HepG2 (cell line): ENCODE measurements around the gene NKRF. TPM values are rescaled to one million over a fixed set of nuclear protein-coding genes. Genes with fewer than 3 reads are reported as not detected.

Experiments used
- AHDC1 ChIP-seq: sonication (generic); formaldehyde crosslinking; IDR thresholded peaks from 2 replicates; pipeline ENCODE4 v1.5.1; 2020; ENCODE audit warnings: mild to moderate bottlenecking, missing genetic modification reagents, borderline replicate concordance
- CBX2 ChIP-seq, 2 experiments: fragments of 200-600 bp in 1 of 2; sonication (generic); formaldehyde crosslinking in 1 of 2; IDR thresholded peaks; 2 replicates each; pipeline versions ENCODE4 v1.7.0 to v1.8.1; 2018 to 2022; ENCODE audit warnings: low read depth in 2 of 2, low read length in 1 of 2, mild to moderate bottlenecking in 1 of 2, missing genetic modification reagents in 1 of 2
- CREB1 ChIP-seq, 2 experiments: fragments of 450-650 bp in 1 of 2; IDR thresholded peaks; 2 replicates each; pipeline ENCODE4 v1.6.1; 2016 to 2017; ENCODE audit warnings: control low read depth in 1 of 2, mild to moderate bottlenecking in 1 of 2, missing compliant biosample characterization in 1 of 2, missing genetic modification characterization in 1 of 2
- DR1 ChIP-seq: sonication (generic); formaldehyde crosslinking; IDR thresholded peaks from 2 replicates; pipeline ENCODE4 v1.8.0; 2021; ENCODE audit warnings: mild to moderate bottlenecking, missing genetic modification reagents, inconsistent platforms
- ELF3 ChIP-seq: IDR thresholded peaks from 2 replicates; pipeline ENCODE4 v1.6.1; 2016; ENCODE audit warnings: missing genetic modification reagents, missing compliant biosample characterization
- HOMEZ ChIP-seq: IDR thresholded peaks from 2 replicates; pipeline ENCODE4 v1.6.1; 2016; ENCODE audit warnings: low read depth
- KDM5A ChIP-seq: fragments of 200-600 bp; sonication (generic); IDR thresholded peaks from 2 replicates; pipeline ENCODE4 v1.7.0; 2018; ENCODE audit warnings: antibody characterized with exemption, mild to moderate bottlenecking, low read length, borderline replicate concordance
- MEF2D ChIP-seq: sonication (generic); formaldehyde crosslinking; IDR thresholded peaks from 2 replicates; pipeline ENCODE4 v1.5.1; 2020; ENCODE audit warnings: mild to moderate bottlenecking, missing genetic modification reagents
- REPIN1 ChIP-seq: sonication (generic); formaldehyde crosslinking; IDR thresholded peaks from 2 replicates; pipeline ENCODE4 v1.8.0; 2022; ENCODE audit warnings: missing genetic modification reagents, low read depth, mild to moderate bottlenecking, borderline replicate concordance
- SIN3B ChIP-seq: fragments of 150-350 bp; IDR thresholded peaks from 2 replicates; pipeline ENCODE4 v1.6.1; 2014; ENCODE audit warnings: low read length
- SP5 ChIP-seq: IDR thresholded peaks from 2 replicates; pipeline ENCODE4 v1.6.1; 2016; ENCODE audit warnings: low read depth, borderline replicate concordance
- SUZ12 ChIP-seq: fragments of 150-350 bp; IDR thresholded peaks from 2 replicates; pipeline ENCODE4 v1.6.1; 2014; ENCODE audit warnings: low read depth, low read length
- USF2 ChIP-seq, 2 experiments: sonication (generic) in 1 of 2; formaldehyde crosslinking in 1 of 2; IDR thresholded peaks; 2 replicates each; pipeline versions ENCODE4 v1.5.1 to v1.6.1; 2011 to 2020; ENCODE audit warnings: borderline replicate concordance in 1 of 2, low read depth in 1 of 2, low read length in 1 of 2, mild to moderate bottlenecking in 1 of 2, missing genetic modification reagents in 1 of 2, moderate library complexity in 1 of 2
- ZBTB21 ChIP-seq: sonication (generic); formaldehyde crosslinking; IDR thresholded peaks from 2 replicates; pipeline ENCODE4 v1.4.0; 2020; ENCODE audit warnings: missing genetic modification reagents
- ZFYVE20 ChIP-seq: sonication (generic); formaldehyde crosslinking; IDR thresholded peaks from 2 replicates; pipeline ENCODE4 v1.8.0; 2023; ENCODE audit warnings: low read depth, mild to moderate bottlenecking, moderate library complexity, missing genetic modification reagents, borderline replicate concordance
- ZNF44 ChIP-seq: sonication (generic); formaldehyde crosslinking; IDR thresholded peaks from 2 replicates; pipeline ENCODE4 v1.5.1; 2020; ENCODE audit warnings: mild to moderate bottlenecking, missing genetic modification reagents
- ZNF747 ChIP-seq: sonication (generic); formaldehyde crosslinking; IDR thresholded peaks from 2 replicates; pipeline ENCODE4 v1.8.1; 2023; ENCODE audit warnings: missing genetic modification reagents, mild to moderate bottlenecking, borderline replicate concordance
- ZNF777 ChIP-seq: sonication (generic); formaldehyde crosslinking; IDR thresholded peaks from 2 replicates; pipeline ENCODE4 v1.4.0; 2020; ENCODE audit warnings: missing genetic modification reagents
- ZNF891 ChIP-seq: sonication (generic); formaldehyde crosslinking; IDR thresholded peaks from 2 replicates; pipeline ENCODE4 v1.5.0; 2020; ENCODE audit warnings: mild to moderate bottlenecking, missing genetic modification reagents
- polyA plus RNA-seq, 8 experiments: library from polyadenylated mRNA; depleted of rRNA in 3 of 8; stranded (reverse) in 7 of 8; unstranded in 1 of 8; fragments of >200 nt; fragmentation: Illumina TruSeq in 4 of 8; extraction: Trizol in 4 of 8; gene quantifications; 2 replicates each; pipeline versions ENCODE4 v1.2.1 to v1.2.3, GENCODE V29; 2011 to 2016; ENCODE audit warnings: low read depth in 4 of 8, missing spikeins in 1 of 8, mixed read lengths in 1 of 8; ENCODE audit not compliant: insufficient read depth in 1 of 8
- total RNA-seq, 5 experiments: library from RNA; depleted of rRNA; stranded (reverse); fragments of >200 nt; fragmentation: Illumina TruSeq; extraction: Trizol; gene quantifications; 2 replicates each; pipeline ENCODE4 v1.2.3, GENCODE V29; 2016; ENCODE audit warnings: low read depth in 1 of 5

The NKRF gene
- total and polyA plus RNA-seq, 2 of the 13 experiments (the other 11 are each of a cell fraction or from before 2014, with no cell fraction given): 3.3 to 6.0 TPM

- TF ChIP-seq USF2 (IDR thresholded peaks at IDR 0.05; ENCODE audit: low read depth, low read length) (no peak), USF2 (CRISPR knock-in tag; IDR thresholded peaks at IDR 0.05; ENCODE audit: borderline replicate concordance) (no peak), CBX2 (IDR thresholded peaks at IDR 0.05; ENCODE audit: low read depth, low read length) (no peak), CBX2 (CRISPR knock-in tag; IDR thresholded peaks at IDR 0.05; ENCODE audit: low read depth) (no peak), ELF3 (CRISPR knock-in tag) (no peak), KDM5A (no peak), SIN3B (no peak), CREB1 (IDR thresholded peaks at IDR 0.05) (peak; percentile 66), CREB1 (CRISPR knock-in tag; IDR thresholded peaks at IDR 0.05) (peak; percentile 61; the same call in 1 of the 2 replicates), ZFYVE20 (CRISPR knock-in tag) (no peak), ZNF777 (CRISPR knock-in tag) (peak; percentile 50), ZNF44 (CRISPR knock-in tag) (no peak), AHDC1 (no peak; the same call in 1 of the 2 replicates), SP5 (CRISPR knock-in tag) (0 out of 2 replicates have a peak, but pooled peaks have one; percentile 4), HOMEZ (0 out of 2 replicates have a peak, but pooled peaks have one; percentile 26), ZNF747 (no peak), SUZ12 (no peak), DR1 (peak; percentile 73), ZNF891 (CRISPR knock-in tag) (no peak), MEF2D (CRISPR knock-in tag) (no peak), ZBTB21 (CRISPR knock-in tag) (no peak), REPIN1 (CRISPR knock-in tag) (no peak)
Observed at GRCh38 chrX:119574394-119575266, 31.6 kb downstream of the NKRF start, which contains the start of gene UBE2A (continued).
